NT2/D1 (cell line): ENCODE measurements around the gene LRBA.

Source experiments
- DNase-seq: peaks from one replicate; pipeline ENCODE4 v3.0.0-alpha.2; 2011; ENCODE audit warnings: low read depth, low spot score
- H3K27me3 ChIP-seq: 2 replicates; pipeline ENCODE4 v1.6.0; 2011; ENCODE audit warnings: mild to moderate bottlenecking; ENCODE audit not compliant: insufficient read length, insufficient read depth
- H3K36me3 ChIP-seq: 2 replicates; pipeline ENCODE4 v1.6.1; 2011; ENCODE audit warnings: mild to moderate bottlenecking, low read length, mixed read lengths; ENCODE audit not compliant: insufficient read depth, insufficient read length
- H3K4me1 ChIP-seq: 2 replicates; pipeline ENCODE4 v1.5.1; 2011; ENCODE audit not compliant: insufficient read depth, insufficient read length
- H3K4me3 ChIP-seq: 2 replicates; pipeline ENCODE4 v1.5.1; 2011; ENCODE audit warnings: low read depth; ENCODE audit not compliant: insufficient read length
- H3K9ac ChIP-seq: 2 replicates; pipeline ENCODE4 v1.6.0; 2011; ENCODE audit warnings: low read depth; ENCODE audit not compliant: insufficient read length
- H3K9me3 ChIP-seq: 2 replicates; pipeline ENCODE4 v1.5.1; 2011; ENCODE audit warnings: mild to moderate bottlenecking, low read length; ENCODE audit not compliant: insufficient read depth
- SUZ12 ChIP-seq: IDR thresholded peaks from 2 replicates; pipeline ENCODE4 v1.6.1; 2011; ENCODE audit not compliant: insufficient read length, insufficient read depth; ENCODE audit errors: extremely low read depth
- YY1 ChIP-seq: IDR thresholded peaks from 2 replicates; pipeline ENCODE4 v1.6.1; 2011; ENCODE audit not compliant: insufficient read length, insufficient read depth
- ZNF274 ChIP-seq: IDR thresholded peaks from 2 replicates; pipeline ENCODE4 v1.6.1; 2011; ENCODE audit warnings: mild to moderate bottlenecking, low read depth, low read length

The LRBA gene

GRCh38 chr4:150224896-150225591 lies 790.0 kb downstream of the LRBA start:
- TF ChIP-seq SUZ12 (no peak), ZNF274 (no peak), YY1 (no peak)
- DNase-seq: peak; percentile 38
- no peaks in the 10 kb centered on the region for H3K4me1 ChIP-seq

GRCh38 chr4:150219841-150220240 lies 795.2 kb downstream of the LRBA start:
- Histone ChIP-seq H3K9me3 (no peaks in the 10 kb centered on the region), H3K27me3 (no peaks in the 10 kb centered on the region), H3K36me3 (no peaks in the 10 kb centered on the region), H3K4me3 (no peak overlapping the region), H3K9ac (no peak overlapping the region), H3K4me1 (no peaks in the 10 kb centered on the region)
- DNase-seq: no peak
- TF ChIP-seq ZNF274 (no peak), SUZ12 (no peak), YY1 (no peak)

More at GRCh38 chr4:150224896-150225591, 790.0 kb downstream of the LRBA start:
- Histone ChIP-seq H3K36me3 (no peaks in the 10 kb centered on the region), H3K9me3 (no peaks in the 10 kb centered on the region), H3K27me3 (no peaks in the 10 kb centered on the region), H3K4me3 (no peak overlapping the region), H3K9ac (no peak overlapping the region)

GRCh38 chr4:150218447-150218846 lies 796.6 kb downstream of the LRBA start:
- no peaks in the 10 kb centered on the region for H3K9me3 ChIP-seq
- no peak overlapping the region for H3K9ac ChIP-seq
- TF ChIP-seq SUZ12 (no peak), YY1 (no peak), ZNF274 (no peak)
- H3K36me3 ChIP-seq: no peaks in the 10 kb centered on the region
- H3K4me3 ChIP-seq: no peak overlapping the region
- H3K27me3 ChIP-seq: no peaks in the 10 kb centered on the region
- no peak for DNase-seq
- no peaks in the 10 kb centered on the region for H3K4me1 ChIP-seq

- Histone ChIP-seq H3K4me1 (no peaks in the 10 kb centered on the region), H3K9me3 (no peaks in the 10 kb centered on the region), H3K9ac (no peak overlapping the region), H3K36me3 (no peaks in the 10 kb centered on the region), H3K4me3 (no peak overlapping the region), H3K27me3 (no peaks in the 10 kb centered on the region)
- no peak for DNase-seq
- TF ChIP-seq YY1 (no peak), ZNF274 (no peak), SUZ12 (no peak)
Measured at GRCh38 chr4:150217808-150218207, 797.3 kb downstream of the LRBA start.

GRCh38 chr4:150217192-150217591 lies 797.9 kb downstream of the LRBA start:
- Histone ChIP-seq H3K9ac (no peak overlapping the region), H3K4me1 (no peaks in the 10 kb centered on the region), H3K4me3 (no peak overlapping the region), H3K9me3 (no peaks in the 10 kb centered on the region), H3K27me3 (no peaks in the 10 kb centered on the region), H3K36me3 (no peaks in the 10 kb centered on the region)
- TF ChIP-seq SUZ12: no peak
- no peak for TF ChIP-seq ZNF274
- no peak for TF ChIP-seq YY1
- DNase-seq: no peak

- Histone ChIP-seq H3K36me3 (no peaks in the 10 kb centered on the region), H3K9me3 (no peaks in the 10 kb centered on the region), H3K4me3 (no peak overlapping the region), H3K4me1 (no peaks in the 10 kb centered on the region), H3K27me3 (no peaks in the 10 kb centered on the region), H3K9ac (no peak overlapping the region)
- DNase-seq: no peak
- TF ChIP-seq YY1 (no peak), ZNF274 (no peak), SUZ12 (no peak)
Measured at GRCh38 chr4:150216726-150217125, 798.4 kb downstream of the LRBA start.

- H3K9ac ChIP-seq: no peak overlapping the region
- no peak overlapping the region for H3K4me3 ChIP-seq
- no peak for DNase-seq
- no peaks in the 10 kb centered on the region for H3K27me3 ChIP-seq
- no peaks in the 10 kb centered on the region for H3K4me1 ChIP-seq
- TF ChIP-seq YY1: no peak
- TF ChIP-seq SUZ12: no peak
- no peak for TF ChIP-seq ZNF274
- H3K9me3 ChIP-seq: no peaks in the 10 kb centered on the region
- no peaks in the 10 kb centered on the region for H3K36me3 ChIP-seq
Measured at GRCh38 chr4:150215601-150216000, 799.5 kb downstream of the LRBA start.
